Rectal smooth muscle tissue (tissue), 1 donor: ENCODE measurements around the gene MRPL42.
"Not testable (repeated sequence)": the region's sequence is repeated elsewhere in the genome, so short reads cannot be mapped to it uniquely, and the experiment has no call there.

ENCODE experiments used
- H3K27ac ChIP-seq: one replicate; pipeline ENCODE4 v1.7.0; 2013; ENCODE audit warnings: low read depth, low read length, inconsistent platforms
- H3K27me3 ChIP-seq: one replicate; pipeline ENCODE4 v1.7.0; 2013; ENCODE audit warnings: low read length; ENCODE audit not compliant: control insufficient read depth, insufficient read depth
- H3K36me3 ChIP-seq: one replicate; pipeline ENCODE4 v1.7.0; 2013; ENCODE audit warnings: low read length; ENCODE audit not compliant: control insufficient read depth, insufficient read depth
- H3K4me1 ChIP-seq: one replicate; pipeline ENCODE4 v1.7.0; 2013; ENCODE audit warnings: low read length; ENCODE audit not compliant: control insufficient read depth, insufficient read depth
- H3K4me3 ChIP-seq: one replicate; pipeline ENCODE4 v1.7.0; 2013; ENCODE audit warnings: low read length
- H3K9ac ChIP-seq: one replicate; pipeline ENCODE4 v1.7.0; 2013; ENCODE audit warnings: low read length

The MRPL42 gene

DNA sequence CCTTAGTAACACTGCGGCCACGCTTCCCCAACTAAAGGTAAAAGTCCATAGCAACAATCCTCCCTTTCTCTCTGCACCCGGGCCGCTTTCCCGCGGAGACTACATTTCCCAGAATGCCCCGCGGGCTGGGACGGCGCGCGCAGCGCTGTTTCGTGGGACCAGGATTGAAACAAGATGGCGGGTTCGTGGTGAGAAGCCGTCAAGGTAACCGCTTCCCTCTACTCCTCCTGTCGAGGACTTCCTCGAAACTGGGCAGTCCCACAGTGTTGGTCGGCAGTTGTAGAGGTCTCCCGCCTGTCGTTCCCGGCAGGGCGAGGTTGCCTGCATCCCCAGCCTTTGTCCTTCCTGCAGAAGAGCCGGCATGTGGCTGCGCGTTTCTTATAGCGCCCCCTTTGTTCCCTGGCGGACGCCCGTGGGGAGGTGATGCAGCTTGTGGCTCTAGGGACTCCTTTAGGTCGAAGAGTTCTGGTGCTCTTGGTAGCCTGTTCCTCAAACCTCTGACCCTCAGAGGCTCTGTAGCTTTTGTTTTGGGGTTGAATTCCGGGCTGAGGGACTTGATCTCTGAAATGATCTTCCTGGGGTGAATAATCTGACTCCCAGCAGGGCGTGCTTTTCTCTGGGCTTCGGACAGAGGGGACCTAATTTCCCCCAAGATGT lies at the start of gene MRPL42:
Gene MRPL42, plus strand, starts transcription at position 164 of the 657 bp plus-strand sequence. CDS start 1,772 bp downstream, outside the sequence.
- H3K9ac ChIP-seq = peak within 1 kb of the TSS; percentile 77
- H3K36me3 ChIP-seq = no peaks in the 10 kb centered on the region
- peaks cover 7% of the 10 kb centered on the region for H3K4me1 ChIP-seq
- peak within 1 kb of the TSS; percentile 88 for H3K27ac ChIP-seq
- no peaks in the 10 kb centered on the region for H3K27me3 ChIP-seq
- H3K4me3 ChIP-seq = peak within 1 kb of the TSS; percentile 92

DNA sequence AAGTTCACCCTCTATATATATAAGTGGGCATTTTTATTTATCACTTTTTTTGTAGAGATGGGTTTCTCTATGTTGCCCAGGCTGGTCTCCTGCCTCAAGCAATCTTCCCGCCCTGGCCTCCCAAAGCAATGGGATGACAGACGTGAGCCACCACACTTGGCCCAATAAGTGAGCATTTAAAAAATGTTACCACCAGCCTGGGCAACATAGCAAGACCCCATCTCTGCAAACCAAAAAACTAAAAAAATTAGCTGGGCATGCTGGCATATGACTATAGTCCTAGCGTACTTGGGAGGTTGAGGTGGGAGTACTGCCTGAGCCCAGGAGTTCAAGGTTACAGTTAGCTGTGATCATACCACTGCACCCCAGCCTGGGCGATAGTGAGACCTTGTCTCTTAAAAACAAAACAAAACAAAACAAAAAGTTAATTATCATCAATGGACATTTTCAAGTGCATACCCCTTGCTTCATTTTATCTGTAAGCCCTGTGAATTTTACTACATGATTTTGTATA lies 49.3 kb upstream of the MRPL42 start:
- H3K36me3 ChIP-seq = no peaks in the 10 kb centered on the region
- no peak overlapping the region for H3K4me3 ChIP-seq
- no peaks in the 10 kb centered on the region for H3K27me3 ChIP-seq
- H3K27ac ChIP-seq = no peak overlapping the region
- peaks cover 7% of the 10 kb centered on the region for H3K4me1 ChIP-seq
- no peak overlapping the region for H3K9ac ChIP-seq

DNA sequence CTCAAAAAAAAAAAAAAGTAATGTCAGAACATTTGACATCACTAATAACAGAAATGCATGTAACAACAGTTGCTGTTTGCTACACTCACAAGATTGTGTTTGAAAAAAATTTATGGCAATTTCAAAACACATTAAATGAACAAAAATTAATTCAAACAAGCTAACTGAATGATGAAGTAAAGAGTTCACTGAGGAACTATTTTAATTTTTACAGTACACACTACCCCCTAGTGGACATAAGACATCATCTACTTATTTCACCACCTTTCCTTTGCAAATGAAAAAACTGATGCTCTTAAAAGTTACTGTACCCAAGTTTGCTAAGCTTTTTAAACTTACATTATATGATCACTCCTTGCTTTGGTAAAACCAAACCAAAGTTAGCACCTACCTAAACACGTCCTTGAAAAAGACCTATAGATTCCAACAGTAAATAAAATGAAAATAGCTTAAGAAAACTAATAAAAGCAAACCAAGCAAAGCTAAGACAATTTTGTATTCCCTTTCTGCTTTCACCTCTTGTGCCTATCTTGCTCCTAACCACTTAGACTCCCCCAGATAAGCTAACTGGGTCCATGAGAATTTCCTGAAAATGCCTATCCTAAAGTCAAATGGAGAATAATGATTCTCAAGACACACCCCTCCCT lies 47.8 kb upstream of the MRPL42 start:
- Histone ChIP-seq H3K27ac (no peak overlapping the region), H3K27me3 (no peaks in the 10 kb centered on the region), H3K9ac (no peak overlapping the region), H3K36me3 (no peaks in the 10 kb centered on the region), H3K4me1 (peaks cover 12% of the 10 kb centered on the region), H3K4me3 (no peak overlapping the region)

DNA sequence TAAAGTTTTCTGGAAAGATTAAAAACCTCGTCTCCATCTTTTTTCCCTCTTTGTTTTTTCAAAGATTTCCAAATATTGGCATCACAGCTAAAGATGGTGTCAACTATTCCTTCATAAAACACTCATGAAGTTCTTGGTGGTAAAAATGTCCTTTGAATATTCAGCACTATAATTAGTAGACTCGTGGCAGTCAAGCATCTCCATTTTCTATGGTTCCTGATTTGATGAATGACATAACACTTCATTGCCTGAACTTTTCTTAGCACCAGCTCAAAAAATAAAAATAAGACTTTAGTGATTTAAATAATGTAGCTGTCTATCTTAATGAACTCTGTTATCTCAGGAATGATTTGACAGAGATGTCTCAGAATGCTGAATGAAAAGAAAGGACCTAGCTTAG lies 45.3 kb upstream of the MRPL42 start:
- H3K4me1 ChIP-seq = peaks cover 24% of the 10 kb centered on the region
- H3K36me3 ChIP-seq = no peaks in the 10 kb centered on the region
- H3K4me3 ChIP-seq = no peak overlapping the region
- no peak overlapping the region for H3K9ac ChIP-seq
- H3K27me3 ChIP-seq = no peaks in the 10 kb centered on the region
- no peak overlapping the region for H3K27ac ChIP-seq

DNA sequence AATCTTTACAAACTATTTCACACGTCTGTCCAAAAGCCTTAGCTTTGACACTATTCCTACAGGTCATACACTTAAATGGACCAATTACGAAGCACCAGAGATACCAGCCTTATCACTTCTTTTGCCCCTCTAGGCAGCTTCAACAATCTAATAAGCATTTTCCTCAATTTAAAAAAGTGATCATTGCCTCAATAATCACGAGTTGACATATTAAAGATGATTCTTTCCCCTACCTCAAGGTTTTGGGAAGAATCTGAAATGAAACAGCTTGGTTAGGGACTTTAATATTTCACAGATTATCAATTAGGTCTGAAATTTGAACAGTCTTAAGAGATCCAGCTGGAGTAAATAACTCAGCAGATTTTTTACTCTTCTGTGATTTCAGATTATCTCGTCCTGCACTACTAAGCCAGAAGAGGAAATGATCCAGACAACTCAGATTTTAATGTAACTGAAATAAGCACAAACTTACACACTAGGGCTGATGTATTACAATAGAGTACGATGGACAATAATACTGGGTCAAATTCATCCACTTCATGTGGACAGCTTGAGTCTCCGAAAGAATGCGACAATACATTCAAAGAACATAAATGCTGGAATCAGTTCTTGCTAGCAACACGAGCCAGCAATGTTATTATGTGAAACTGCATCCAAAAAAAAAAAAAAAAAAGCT lies 41.4 kb upstream of the MRPL42 start:
- H3K27me3 ChIP-seq = no peaks in the 10 kb centered on the region
- H3K9ac ChIP-seq = no peak overlapping the region
- no peaks in the 10 kb centered on the region for H3K36me3 ChIP-seq
- no peak overlapping the region for H3K4me3 ChIP-seq
- H3K27ac ChIP-seq = peak overlapping the region; percentile 6
- peaks cover 28% of the 10 kb centered on the region for H3K4me1 ChIP-seq

GRCh38 chr12:93426412-93426805 lies 40.9 kb upstream of the MRPL42 start:
- Histone ChIP-seq H3K9ac (no peak overlapping the region), H3K36me3 (no peaks in the 10 kb centered on the region), H3K4me3 (no peak overlapping the region), H3K4me1 (peaks cover 28% of the 10 kb centered on the region), H3K27ac (no peak overlapping the region), H3K27me3 (no peaks in the 10 kb centered on the region)

GRCh38 chr12:93427779-93428564 lies 39.3 kb upstream of the MRPL42 start:
- no peak overlapping the region for H3K27ac ChIP-seq
- H3K4me1 ChIP-seq = peaks cover 25% of the 10 kb centered on the region
- H3K4me3 ChIP-seq = no peak overlapping the region
- no peaks in the 10 kb centered on the region for H3K36me3 ChIP-seq
- H3K9ac ChIP-seq = no peak overlapping the region
- no peaks in the 10 kb centered on the region for H3K27me3 ChIP-seq

DNA sequence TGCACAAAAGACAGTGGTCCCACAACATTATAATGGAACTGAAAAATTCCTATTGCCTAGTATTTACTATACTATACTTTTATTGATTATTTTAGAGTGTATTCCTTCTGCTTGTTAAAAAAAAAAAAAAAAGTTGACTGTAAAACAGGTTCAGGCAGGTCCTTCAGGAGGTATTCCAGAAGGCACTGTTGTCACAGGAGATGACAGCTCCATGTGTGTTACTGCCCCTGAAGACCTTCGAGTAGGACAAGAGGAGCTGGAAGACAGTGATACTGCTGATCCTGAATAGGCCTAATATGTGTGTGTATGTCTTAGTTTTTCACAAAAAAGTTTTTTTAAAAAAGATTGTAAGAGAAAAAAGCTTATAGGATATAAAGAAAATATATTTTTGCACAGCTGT lies 37.9 kb upstream of the MRPL42 start:
- no peaks in the 10 kb centered on the region for H3K36me3 ChIP-seq
- H3K27ac ChIP-seq = no peak overlapping the region
- H3K9ac ChIP-seq = no peak overlapping the region
- H3K4me1 ChIP-seq = peaks cover 20% of the 10 kb centered on the region
- no peak overlapping the region for H3K4me3 ChIP-seq
- no peaks in the 10 kb centered on the region for H3K27me3 ChIP-seq

- Histone ChIP-seq H3K9ac (no peak overlapping the region), H3K27ac (no peak overlapping the region), H3K27me3 (no peaks in the 10 kb centered on the region), H3K36me3 (no peaks in the 10 kb centered on the region), H3K4me1 (peaks cover 19% of the 10 kb centered on the region), H3K4me3 (no peak overlapping the region)
Observed at GRCh38 chr12:93429852-93430251, 37.5 kb upstream of the MRPL42 start.

DNA sequence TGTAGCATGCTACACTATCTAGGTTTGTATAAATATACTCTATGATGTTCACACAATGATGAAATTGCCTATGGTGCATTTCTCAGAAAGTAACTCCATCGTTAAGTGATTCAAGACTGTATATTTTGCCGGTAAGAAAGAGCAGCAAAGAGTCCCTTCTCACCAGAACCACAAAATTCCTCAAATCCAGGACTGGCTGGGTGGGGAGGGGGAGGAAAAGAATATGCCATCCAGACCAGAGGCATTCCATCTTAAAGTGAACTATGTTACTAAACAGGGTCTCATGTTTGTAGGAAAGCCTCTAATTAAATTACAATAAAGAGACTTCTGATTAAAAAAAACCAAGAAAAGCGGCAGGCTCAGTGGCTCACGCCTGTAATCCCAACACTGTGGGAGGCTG lies 37.0 kb upstream of the MRPL42 start:
- Histone ChIP-seq H3K27me3 (no peaks in the 10 kb centered on the region), H3K4me3 (no peak overlapping the region), H3K4me1 (peaks cover 15% of the 10 kb centered on the region), H3K36me3 (no peaks in the 10 kb centered on the region), H3K9ac (no peak overlapping the region), H3K27ac (no peak overlapping the region)

GRCh38 chr12:93432031-93432430 lies 35.3 kb upstream of the MRPL42 start:
- not testable (repeated sequence) for H3K4me1 ChIP-seq, H3K27ac ChIP-seq, H3K4me3 ChIP-seq, H3K27me3 ChIP-seq, H3K9ac ChIP-seq, H3K36me3 ChIP-seq

DNA sequence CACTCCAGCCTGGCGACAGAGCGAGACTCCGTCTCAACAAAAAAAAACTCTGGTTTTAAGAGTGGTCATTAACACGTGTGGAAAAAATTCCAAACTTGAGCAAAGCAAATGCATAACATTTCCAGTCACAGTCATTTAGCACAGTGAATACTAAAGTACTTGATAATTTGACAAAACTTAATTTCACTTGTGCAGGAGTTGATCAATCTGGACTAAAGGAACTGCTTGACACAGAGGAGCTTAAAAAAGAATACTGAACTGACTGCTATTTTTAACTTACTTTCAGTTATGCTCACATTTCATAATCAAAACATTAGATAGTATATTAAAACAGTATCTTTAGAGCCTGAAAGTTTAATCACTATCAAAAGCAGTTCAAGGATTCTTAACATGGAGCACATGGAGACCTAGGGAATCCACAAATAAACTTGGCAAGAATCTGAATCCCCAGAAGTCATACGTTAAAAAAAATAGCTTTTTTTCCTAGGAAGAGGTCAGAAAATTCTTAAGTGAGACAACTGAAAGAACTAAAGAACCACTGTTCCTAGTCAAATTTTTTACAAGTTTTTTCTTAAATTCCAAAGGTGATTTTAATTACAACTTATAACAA lies 33.0 kb upstream of the MRPL42 start:
- Histone ChIP-seq H3K4me3 (no peak overlapping the region), H3K27ac (no peak overlapping the region), H3K9ac (no peak overlapping the region), H3K36me3 (no peaks in the 10 kb centered on the region), H3K27me3 (no peaks in the 10 kb centered on the region), H3K4me1 (no peaks in the 10 kb centered on the region)
